ENCODE measurements around the gene PODN.

Gene PODN

DNA sequence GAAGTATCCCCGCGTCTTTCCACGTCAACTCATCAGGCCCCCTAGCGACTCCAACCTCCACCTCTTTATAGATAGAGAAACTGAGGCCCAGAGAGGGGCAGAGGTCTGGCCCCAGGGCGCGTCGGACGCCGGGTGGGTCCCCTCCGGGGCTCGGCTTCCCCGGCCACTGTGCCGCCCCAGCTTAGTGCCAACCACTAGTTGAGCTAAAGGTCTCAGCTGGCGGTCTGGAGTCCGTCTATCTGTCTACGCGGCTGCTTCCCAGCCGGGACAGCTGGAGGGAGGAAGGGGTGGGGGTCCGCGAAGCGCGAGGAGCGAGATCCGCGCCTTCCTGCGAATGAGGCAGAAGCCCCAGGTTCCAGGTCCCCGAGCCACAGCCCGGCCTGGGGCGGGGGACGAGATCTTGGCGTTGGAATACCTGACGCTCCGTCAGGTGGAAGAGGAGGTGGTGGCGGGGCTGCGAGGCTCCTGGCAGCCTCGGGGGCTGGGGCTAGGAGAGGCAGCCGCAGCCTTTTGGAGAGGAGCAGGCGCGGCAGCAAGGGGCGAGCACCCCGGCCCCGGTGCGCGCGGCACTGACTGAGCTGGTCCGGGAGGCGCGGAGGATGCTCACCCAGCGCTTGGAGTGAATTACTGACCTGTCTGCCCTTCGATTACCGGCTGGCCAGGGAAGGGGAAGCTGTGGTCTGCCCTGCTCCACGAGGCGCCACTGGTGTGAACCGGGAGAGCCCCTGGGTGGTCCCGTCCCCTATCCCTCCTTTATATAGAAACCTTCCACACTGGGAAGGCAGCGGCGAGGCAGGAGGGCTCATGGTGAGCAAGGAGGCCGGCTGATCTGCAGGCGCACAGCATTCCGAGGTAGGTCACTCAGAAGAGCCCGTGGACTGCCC is 937 bp downstream of the PODN start:
- ATAC-seq = peak; percentile 26
- TF ChIP-seq GLIS3 (CRISPR knock-in tag; IDR thresholded peaks at IDR 0.05) (no peak), ISL1 (CRISPR knock-in tag; IDR thresholded peaks at IDR 0.05) (no peak)
- TF ChIP-seq, protein P1, sequence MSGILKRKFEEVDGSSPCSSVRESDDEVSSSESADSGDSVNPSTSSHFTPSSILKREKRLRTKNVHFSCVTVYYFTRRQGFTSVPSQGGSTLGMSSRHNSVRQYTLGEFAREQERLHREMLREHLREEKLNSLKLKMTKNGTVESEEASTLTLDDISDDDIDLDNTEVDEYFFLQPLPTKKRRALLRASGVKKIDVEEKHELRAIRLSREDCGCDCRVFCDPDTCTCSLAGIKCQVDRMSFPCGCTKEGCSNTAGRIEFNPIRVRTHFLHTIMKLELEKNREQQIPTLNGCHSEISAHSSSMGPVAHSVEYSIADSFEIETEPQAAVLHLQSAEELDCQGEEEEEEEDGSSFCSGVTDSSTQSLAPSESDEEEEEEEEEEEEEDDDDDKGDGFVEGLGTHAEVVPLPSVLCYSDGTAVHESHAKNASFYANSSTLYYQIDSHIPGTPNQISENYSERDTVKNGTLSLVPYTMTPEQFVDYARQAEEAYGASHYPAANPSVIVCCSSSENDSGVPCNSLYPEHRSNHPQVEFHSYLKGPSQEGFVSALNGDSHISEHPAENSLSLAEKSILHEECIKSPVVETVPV (CRISPR knock-in tag; IDR thresholded peaks at IDR 0.05) = no peak

DNA sequence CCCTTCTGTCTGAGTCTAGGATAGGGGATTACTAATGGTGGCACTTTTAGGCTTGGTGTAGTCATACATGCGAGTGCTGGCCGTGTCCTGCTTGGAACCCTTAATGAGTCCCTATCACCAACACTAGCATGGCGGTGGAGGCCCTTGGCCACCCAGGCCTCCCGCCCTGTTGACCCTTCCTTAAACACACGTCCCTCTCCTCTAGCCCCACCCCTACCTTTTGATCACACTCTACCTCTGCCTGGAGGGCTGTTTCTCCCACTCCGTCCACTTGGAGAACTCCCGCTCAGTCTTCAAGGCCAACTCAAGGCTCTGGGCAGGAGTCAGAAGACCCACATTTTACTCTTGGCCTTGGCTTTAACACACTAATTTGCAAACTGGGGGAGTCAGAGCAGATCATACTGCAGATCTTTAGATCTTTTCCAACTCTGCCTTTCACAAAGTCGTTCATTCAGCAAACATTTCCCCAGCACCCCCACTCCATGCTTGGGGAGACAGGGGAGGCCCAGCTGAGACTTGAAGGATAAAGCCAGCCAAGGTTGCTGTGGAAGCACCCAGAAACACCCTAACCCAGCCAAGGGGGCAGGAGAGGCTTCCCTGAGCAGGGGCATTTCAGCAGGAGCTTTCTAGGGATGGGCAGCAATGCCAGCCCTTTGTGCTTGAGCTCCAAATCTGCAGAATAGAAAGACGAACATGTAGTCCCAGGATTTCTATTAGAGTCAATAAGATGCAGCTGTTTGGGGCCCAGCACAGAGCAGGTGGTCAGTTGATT is 1.9 kb downstream of the PODN start:
- no peak for TF ChIP-seq BACH2 (CRISPR knock-in tag; IDR thresholded peaks at IDR 0.05; ENCODE audit: borderline replicate concordance)
- no peak for TF ChIP-seq PATZ1 (CRISPR knock-in tag; IDR thresholded peaks at IDR 0.05; ENCODE audit: borderline replicate concordance)
- no peak for TF ChIP-seq ZNF565 (CRISPR knock-in tag; conservative IDR thresholded peaks at IDR 0.05; ENCODE audit: low read depth)
- no peak for TF ChIP-seq ZFP30 (CRISPR knock-in tag; IDR thresholded peaks at IDR 0.05)
- no peak for TF ChIP-seq TOX (CRISPR knock-in tag; IDR thresholded peaks at IDR 0.05; ENCODE audit: borderline replicate concordance)
- no peak for TF ChIP-seq ARNTL (CRISPR knock-in tag; IDR thresholded peaks at IDR 0.05; ENCODE audit: borderline replicate concordance, low read depth)
- TF ChIP-seq ZNF70 (CRISPR knock-in tag; IDR thresholded peaks at IDR 0.05) = no peak

GRCh38 chr1:53065391-53065790 is 3.4 kb downstream of the PODN start:
- TF ChIP-seq ZFP30 (CRISPR knock-in tag; IDR thresholded peaks at IDR 0.05) (no peak), ZNF565 (CRISPR knock-in tag; conservative IDR thresholded peaks at IDR 0.05; ENCODE audit: low read depth) (no peak), TCF4 (CRISPR knock-in tag; IDR thresholded peaks at IDR 0.05; ENCODE audit: borderline replicate concordance) (no peak), RARB (CRISPR knock-in tag; IDR thresholded peaks at IDR 0.05) (no peak), OSR1 (CRISPR knock-in tag; IDR thresholded peaks at IDR 0.05) (no peak), ZNF8 (CRISPR knock-in tag; IDR thresholded peaks at IDR 0.05) (no peak), PATZ1 (CRISPR knock-in tag; IDR thresholded peaks at IDR 0.05; ENCODE audit: borderline replicate concordance) (no peak), POU6F1 (CRISPR knock-in tag; IDR thresholded peaks at IDR 0.05; ENCODE audit: borderline replicate concordance, low read depth) (no peak), ARNTL (CRISPR knock-in tag; IDR thresholded peaks at IDR 0.05; ENCODE audit: borderline replicate concordance, low read depth) (no peak), GLIS3 (CRISPR knock-in tag; IDR thresholded peaks at IDR 0.05) (no peak), ZNF70 (CRISPR knock-in tag; IDR thresholded peaks at IDR 0.05) (no peak), ISL1 (CRISPR knock-in tag; IDR thresholded peaks at IDR 0.05) (no peak), ZC3H10 (CRISPR knock-in tag; IDR thresholded peaks at IDR 0.05) (no peak)
- TF ChIP-seq, protein P1 (CRISPR knock-in tag; IDR thresholded peaks at IDR 0.05) = no peak
- TF ChIP-seq, protein P2, sequence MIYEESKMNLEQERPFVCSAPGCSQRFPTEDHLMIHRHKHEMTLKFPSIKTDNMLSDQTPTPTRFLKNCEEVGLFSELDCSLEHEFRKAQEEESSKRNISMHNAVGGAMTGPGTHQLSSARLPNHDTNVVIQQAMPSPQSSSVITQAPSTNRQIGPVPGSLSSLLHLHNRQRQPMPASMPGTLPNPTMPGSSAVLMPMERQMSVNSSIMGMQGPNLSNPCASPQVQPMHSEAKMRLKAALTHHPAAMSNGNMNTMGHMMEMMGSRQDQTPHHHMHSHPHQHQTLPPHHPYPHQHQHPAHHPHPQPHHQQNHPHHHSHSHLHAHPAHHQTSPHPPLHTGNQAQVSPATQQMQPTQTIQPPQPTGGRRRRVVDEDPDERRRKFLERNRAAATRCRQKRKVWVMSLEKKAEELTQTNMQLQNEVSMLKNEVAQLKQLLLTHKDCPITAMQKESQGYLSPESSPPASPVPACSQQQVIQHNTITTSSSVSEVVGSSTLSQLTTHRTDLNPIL (CRISPR knock-in tag; IDR thresholded peaks at IDR 0.05; ENCODE audit: low read depth) = no peak
- ATAC-seq = no peak

More for the DNA sequence above, 1.9 kb downstream of the PODN start:
- no peak for ATAC-seq

All from SK-N-SH treated with all-trans-retinoic acid at 6 μM for 48 hours (cell line).